Tibial artery (tissue), 4 donors: ENCODE results near the gene KCNQ1.
A peak's percentile ranks its signal among the peaks of the same experiment; 100 is the strongest.

Experiments used
- DNase-seq, 2 donors: peaks; one replicate each; pipeline ENCODE4 v3.0.0-alpha.2; 2019
- H3K27ac ChIP-seq, 2 donors: fragments of 200-600 bp; sonication (generic) in 1 of 2; 1 replicate in 1 of 2; 2 replicates in 1 of 2; pipeline ENCODE4 v1.5.1; 2018 to 2019; ENCODE audit warnings: mild to moderate bottlenecking in 1 of 2
- H3K27me3 ChIP-seq, 2 donors: fragments of 200-600 bp; sonication (generic) in 1 of 2; one replicate each; pipeline versions ENCODE4 v1.5.1 to v1.6.0; 2016 to 2019
- H3K36me3 ChIP-seq, 3 donors: fragments of 200-600 bp; sonication (generic) in 2 of 3; one replicate each; pipeline ENCODE4 v1.5.1; 2016 to 2019; ENCODE audit warnings: mild to moderate bottlenecking in 2 of 3
- H3K4me1 ChIP-seq, 4 donors: fragments of 200-600 bp; sonication (generic) in 2 of 4; 1 replicate in 3 of 4; 2 replicates in 1 of 4; pipeline ENCODE4 v1.5.1; 2016 to 2019
- H3K4me3 ChIP-seq, 2 donors: fragments of 200-600 bp; sonication (generic) in 1 of 2; 1 replicate in 1 of 2; 2 replicates in 1 of 2; pipeline ENCODE4 v1.5.1; 2018 to 2019; ENCODE audit warnings: mild to moderate bottlenecking in 2 of 2
- H3K9me3 ChIP-seq, 3 donors: fragments of 200-600 bp; sonication (generic) in 1 of 3; one replicate each; pipeline ENCODE4 v1.5.1; 2016 to 2019
- intact Hi-C: fragments of 100-400 bp; cut with DNase I; formaldehyde crosslinking; loops from one replicate; pipeline ENCODE4 v1.15.0; 2023; ENCODE audit warnings: low total_unique reads
- TF ChIP-seq, protein P1 (sequence below), 2 experiments: fragments of 200-600 bp in 1 of 2; fragments of 450-650 bp in 1 of 2; IDR thresholded peaks; one replicate each; pipeline ENCODE4 v1.5.1; 2017 to 2019; ENCODE audit warnings: antibody characterized with exemption in 2 of 2, mild to moderate bottlenecking in 1 of 2, moderate library complexity in 1 of 2

Gene KCNQ1

GRCh38 chr11:2892967-2893528, 448.2 kb downstream of the KCNQ1 start:
- Histone ChIP-seq H3K9me3 (no peaks in the 10 kb centered on the region), H3K36me3 (no peaks in the 10 kb centered on the region), H3K27me3 (peaks cover 0 to 23% of the 10 kb centered on the region in 2 donors), H3K27ac (no peak overlapping the region), H3K4me1 (peaks cover 0 to 30% (median 14%) of the 10 kb centered on the region in 4 donors), H3K4me3 (peak overlapping the region; percentile 39 to 51)
- DNase-seq: no peak
- TF ChIP-seq, protein P1, sequence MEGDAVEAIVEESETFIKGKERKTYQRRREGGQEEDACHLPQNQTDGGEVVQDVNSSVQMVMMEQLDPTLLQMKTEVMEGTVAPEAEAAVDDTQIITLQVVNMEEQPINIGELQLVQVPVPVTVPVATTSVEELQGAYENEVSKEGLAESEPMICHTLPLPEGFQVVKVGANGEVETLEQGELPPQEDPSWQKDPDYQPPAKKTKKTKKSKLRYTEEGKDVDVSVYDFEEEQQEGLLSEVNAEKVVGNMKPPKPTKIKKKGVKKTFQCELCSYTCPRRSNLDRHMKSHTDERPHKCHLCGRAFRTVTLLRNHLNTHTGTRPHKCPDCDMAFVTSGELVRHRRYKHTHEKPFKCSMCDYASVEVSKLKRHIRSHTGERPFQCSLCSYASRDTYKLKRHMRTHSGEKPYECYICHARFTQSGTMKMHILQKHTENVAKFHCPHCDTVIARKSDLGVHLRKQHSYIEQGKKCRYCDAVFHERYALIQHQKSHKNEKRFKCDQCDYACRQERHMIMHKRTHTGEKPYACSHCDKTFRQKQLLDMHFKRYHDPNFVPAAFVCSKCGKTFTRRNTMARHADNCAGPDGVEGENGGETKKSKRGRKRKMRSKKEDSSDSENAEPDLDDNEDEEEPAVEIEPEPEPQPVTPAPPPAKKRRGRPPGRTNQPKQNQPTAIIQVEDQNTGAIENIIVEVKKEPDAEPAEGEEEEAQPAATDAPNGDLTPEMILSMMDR (IDR thresholded peaks at IDR 0.05): no peak
- intact Hi-C loops: loop anchor here (10.0 kb wide), 2 partner anchors 468 to 588 kb away; partner anchors contain the start of genes C11orf21 and TSPAN32

DNA sequence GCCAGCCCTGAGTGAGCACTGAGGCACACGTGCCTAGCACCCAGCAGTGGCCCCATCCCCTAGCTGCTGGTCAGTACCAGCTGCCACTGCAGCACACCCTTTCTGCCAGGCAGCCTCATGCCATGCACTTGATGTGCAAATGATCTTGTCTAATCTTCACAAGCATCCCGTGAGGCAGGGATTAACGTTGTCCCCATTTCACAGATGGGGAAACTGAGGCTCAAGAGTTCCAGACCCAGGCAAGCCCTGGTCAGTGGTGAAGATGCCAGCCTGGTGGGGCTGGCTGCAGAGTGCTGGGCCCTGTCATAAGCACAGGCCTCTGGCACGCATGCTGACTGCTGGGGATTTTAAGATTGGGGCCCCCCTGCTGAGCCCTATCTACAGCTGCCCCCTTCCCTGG, 449.1 kb downstream of the KCNQ1 start:
- H3K36me3 ChIP-seq: no peaks in the 10 kb centered on the region
- peaks cover 0 to 27% (median 18%) of the 10 kb centered on the region in 4 donors for H3K4me1 ChIP-seq
- intact Hi-C loops: loop anchor here (10.0 kb wide), 2 partner anchors 469 to 589 kb away; partner anchors contain the start of genes C11orf21 and TSPAN32
- TF ChIP-seq, protein P1 (IDR thresholded peaks at IDR 0.05): no peak
- H3K4me3 ChIP-seq: no peak overlapping the region
- H3K27me3 ChIP-seq: peaks cover 0 to 23% of the 10 kb centered on the region in 2 donors
- no peak for DNase-seq
- H3K27ac ChIP-seq: no peak overlapping the region
- no peaks in the 10 kb centered on the region for H3K9me3 ChIP-seq

DNA sequence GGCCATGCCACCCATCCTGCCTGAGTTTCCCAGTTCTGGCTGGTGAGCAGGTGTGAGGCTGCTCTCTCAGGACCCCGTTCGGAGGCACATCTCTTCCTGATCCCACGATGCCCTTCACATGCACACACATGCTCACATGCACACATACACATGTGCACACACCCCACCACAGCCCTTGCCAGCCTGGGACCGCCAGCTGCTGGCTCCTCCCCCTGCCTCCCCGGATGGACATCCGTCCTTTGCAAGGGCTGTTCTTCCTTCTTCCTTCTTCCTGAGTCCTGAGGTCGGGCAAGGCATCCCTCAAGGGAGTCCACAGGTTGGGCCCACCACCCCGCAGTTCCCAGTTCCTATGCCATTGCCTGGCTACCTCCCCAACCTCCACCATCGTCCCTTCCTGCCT, 451.2 kb downstream of the KCNQ1 start:
- Histone ChIP-seq H3K27ac (no peak overlapping the region), H3K27me3 (peaks cover 0 to 17% of the 10 kb centered on the region in 2 donors), H3K9me3 (no peaks in the 10 kb centered on the region), H3K4me1 (peaks cover 0 to 28% (median 20%) of the 10 kb centered on the region in 4 donors), H3K36me3 (no peaks in the 10 kb centered on the region), H3K4me3 (no peak overlapping the region)
- TF ChIP-seq, protein P1 (IDR thresholded peaks at IDR 0.05): no peak
- DNase-seq: no peak
- intact Hi-C loops: loop anchor here (10.0 kb wide), 2 partner anchors 471 to 591 kb away; partner anchors contain the start of genes C11orf21 and TSPAN32

DNA sequence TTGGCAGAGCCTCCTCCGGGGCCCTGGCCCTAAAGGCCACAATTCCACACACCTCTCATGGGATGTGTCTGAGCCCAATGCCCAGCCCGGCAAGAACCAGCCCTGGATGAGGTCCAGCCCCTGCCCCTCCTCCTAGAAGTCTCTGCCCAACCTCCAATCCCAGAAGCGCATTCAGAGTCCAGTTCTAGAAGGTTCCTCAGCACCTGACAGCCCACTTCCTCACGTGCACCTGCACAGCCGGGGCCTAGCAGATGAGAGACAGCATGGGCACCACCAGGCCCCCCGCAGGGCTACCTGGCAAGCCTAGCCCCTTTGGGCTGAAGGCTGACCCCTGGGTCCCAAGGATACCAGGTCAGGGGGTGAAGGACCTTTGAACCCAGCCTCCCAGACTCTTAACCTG, 452.2 kb downstream of the KCNQ1 start:
- intact Hi-C loops: loop anchor here (10.0 kb wide), 2 partner anchors 472 to 592 kb away; partner anchors contain the start of genes C11orf21 and TSPAN32
- no peak overlapping the region for H3K4me3 ChIP-seq
- H3K36me3 ChIP-seq: no peaks in the 10 kb centered on the region
- TF ChIP-seq, protein P1 (IDR thresholded peaks at IDR 0.05): no peak
- no peaks in the 10 kb centered on the region for H3K9me3 ChIP-seq
- peaks cover 0 to 8% of the 10 kb centered on the region in 2 donors for H3K27me3 ChIP-seq
- DNase-seq: no peak
- H3K4me1 ChIP-seq: peaks cover 0 to 29% (median 20%) of the 10 kb centered on the region in 4 donors
- no peak overlapping the region for H3K27ac ChIP-seq

GRCh38 chr11:2898366-2899079, 453.7 kb downstream of the KCNQ1 start:
- Histone ChIP-seq H3K4me3 (no peak overlapping the region), H3K27ac (peak overlapping the region; percentile 28 to 43), H3K27me3 (no peaks in the 10 kb centered on the region), H3K9me3 (no peaks in the 10 kb centered on the region), H3K36me3 (no peaks in the 10 kb centered on the region), H3K4me1 (peaks cover 0 to 33% (median 24%) of the 10 kb centered on the region in 4 donors)
- intact Hi-C loops: loop anchor here (10.0 kb wide), 2 partner anchors 474 to 594 kb away; partner anchors contain the start of genes C11orf21 and TSPAN32
- TF ChIP-seq, protein P1 (IDR thresholded peaks at IDR 0.05): no peak
- DNase-seq: peak; percentile 82 to 84
